Activated CD4-positive, alpha-beta T cell treated with anti-CD3 and anti-CD28 coated beads for 36 hours (primary cell): ENCODE results near the gene UTP3. TPM values are rescaled to one million over a fixed set of nuclear protein-coding genes. Genes with fewer than 3 reads are reported as not detected.
"Not testable (repeated sequence)": the region's sequence is repeated elsewhere in the genome, so short reads cannot be mapped to it uniquely, and the experiment has no call there.

ENCODE experiments used
- ATAC-seq: fragments of 200-7000 bp; cut with Tn5 transposase; one replicate; pipeline ENCODE4 v1.10.0; 2021; ENCODE audit warnings: mild to moderate bottlenecking, moderate library complexity
- CTCF ChIA-PET: fragments of 350-600 bp; sonication (Branson Sonifier 250); formaldehyde crosslinking; loops from one replicate; lab custom pipeline; 2021; ENCODE audit warnings: antibody characterized with exemption; lab: Charles Lee
- POLR2A ChIA-PET: fragments of 350-600 bp; sonication (Branson Sonifier 250); formaldehyde crosslinking; loops from one replicate; lab custom pipeline; 2021; ENCODE audit warnings: antibody characterized with exemption, inconsistent platforms; lab: Charles Lee
- DNase-seq: peaks from one replicate; pipeline ENCODE4 v3.0.0-alpha.2; 2020
- H3K27ac Mint-ChIP-seq: one replicate; pipeline ENCODE4 v1.8.0; 2021; ENCODE audit warnings: mixed read lengths
- H3K27me3 Mint-ChIP-seq: one replicate; pipeline ENCODE4 v1.8.0; 2021; ENCODE audit warnings: mixed read lengths
- H3K36me3 Mint-ChIP-seq: one replicate; pipeline ENCODE4 v1.8.0; 2021; ENCODE audit warnings: low read depth, mixed read lengths
- H3K4me1 Mint-ChIP-seq: one replicate; pipeline ENCODE4 v1.8.0; 2021; ENCODE audit warnings: mixed read lengths
- H3K4me3 Mint-ChIP-seq: one replicate; pipeline ENCODE4 v1.8.0; 2021; ENCODE audit warnings: mild to moderate bottlenecking, moderate library complexity, mixed read lengths
- H3K9me3 Mint-ChIP-seq: one replicate; pipeline ENCODE4 v1.8.0; 2021; ENCODE audit warnings: low read depth, mixed read lengths
- intact Hi-C, 2 experiments: fragments of 100-400 bp; cut with DNase I in 1 of 2; cut with micrococcal nuclease in 1 of 2; formaldehyde crosslinking; loops; one replicate each; pipeline versions ENCODE4 v1.14.2 to v1.15.1; 2022 to 2024; cut with DNase I, micrococcal nuclease
- total RNA-seq, 2 experiments: library from RNA; stranded (reverse); gene quantifications; one replicate each; pipeline ENCODE4 v1.2.3, GENCODE V29; 2021

UTP3 gene
- total RNA-seq, 2 experiments from 2014 or later = 32.6 to 34.3 TPM

DNA sequence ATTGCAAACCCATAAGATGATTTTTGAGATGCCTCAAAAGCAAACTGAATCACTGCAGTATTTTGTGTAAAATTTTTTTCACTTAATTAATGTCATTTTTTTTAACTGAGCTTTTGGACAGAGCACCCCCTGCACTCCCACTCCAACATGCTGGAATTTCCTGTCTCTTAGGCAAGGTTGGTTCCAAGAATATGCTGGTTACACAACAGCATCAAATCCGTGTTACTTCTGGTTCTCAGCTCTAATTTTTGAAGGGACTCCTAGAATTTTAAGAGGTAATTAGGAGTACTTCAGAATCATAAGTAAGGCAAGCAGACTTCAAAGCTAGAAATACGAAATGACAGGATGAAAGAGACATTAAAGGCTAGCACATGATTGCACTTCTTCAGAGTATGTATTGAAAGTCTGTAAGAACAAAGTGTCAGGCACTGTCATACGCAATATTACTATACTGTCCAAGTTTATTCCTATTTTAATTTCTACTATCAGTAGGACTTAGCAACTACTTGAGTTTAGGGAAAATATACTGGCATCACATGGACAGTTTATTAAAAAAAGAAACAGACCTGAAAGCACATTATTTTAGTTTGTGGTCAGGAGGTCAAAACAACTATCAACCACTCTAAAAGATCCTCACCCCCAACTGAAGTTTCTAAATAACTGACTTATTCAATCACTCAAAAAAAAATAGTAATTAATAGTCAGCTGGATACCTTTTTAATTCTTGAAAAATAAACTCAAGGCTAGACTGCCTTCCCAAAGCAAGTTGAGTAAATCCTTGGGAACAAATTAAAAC lies 20.4 kb upstream of the UTP3 start:
- Mint-ChIP-seq H3K9me3 (no peaks in the 10 kb centered on the region), H3K27me3 (no peaks in the 10 kb centered on the region), H3K4me1 (no peaks in the 10 kb centered on the region), H3K4me3 (no peak overlapping the region), H3K27ac (no peak overlapping the region), H3K36me3 (no peaks in the 10 kb centered on the region)
- no peak for DNase-seq
- ChIA-PET CTCF (interaction anchor here (0.6 to 1.3 kb wide), 6 partner anchors 11 to 408 kb away, joined by 3 to 4 read pairs (median 3); no protein-coding TSS in a partner anchor), POLR2A (no interaction called here)
- intact Hi-C loops = no loop called here
- ATAC-seq = no peak

DNA sequence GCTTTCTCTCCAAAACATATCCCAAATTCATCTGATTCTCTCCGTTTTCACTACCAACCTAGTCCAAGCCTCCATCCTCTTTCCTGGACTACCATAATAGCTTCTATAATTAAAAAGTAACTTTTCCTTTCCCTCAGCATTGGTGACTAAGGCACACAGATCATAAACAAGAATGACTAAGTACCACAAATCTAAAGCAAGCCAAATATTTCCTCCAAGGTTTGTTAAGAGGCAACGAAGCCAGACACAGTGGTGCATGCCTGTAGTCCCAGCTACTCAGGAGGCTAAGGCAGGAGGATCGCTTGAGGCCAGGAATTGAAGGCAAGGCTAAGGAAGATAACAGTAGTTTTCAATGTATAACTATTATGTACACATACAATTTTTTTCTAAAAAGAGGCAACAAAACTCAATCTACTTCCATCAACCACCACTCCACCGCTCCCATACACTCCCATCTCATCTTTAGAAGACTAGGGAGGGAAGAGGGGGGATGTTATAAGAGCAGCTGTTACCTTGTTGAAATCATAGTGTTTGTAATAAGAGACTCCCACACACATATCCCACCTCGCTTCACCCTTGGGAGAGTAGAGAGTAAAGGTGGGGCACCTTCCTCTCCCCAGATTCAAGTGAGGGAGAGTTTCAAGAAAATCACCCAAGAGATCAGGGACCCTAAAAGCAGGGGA lies 17.9 kb upstream of the UTP3 start:
- Mint-ChIP-seq H3K4me1 (no peaks in the 10 kb centered on the region), H3K36me3 (no peaks in the 10 kb centered on the region), H3K4me3 (no peak overlapping the region), H3K9me3 (no peaks in the 10 kb centered on the region), H3K27ac (no peak overlapping the region), H3K27me3 (peaks cover 3% of the 10 kb centered on the region)
- ChIA-PET CTCF (interaction anchor here (0.8 to 1.5 kb wide), 3 partner anchors 9 to 80 kb away, joined by 3 read pairs; no protein-coding TSS in a partner anchor), POLR2A (no interaction called here)
- ATAC-seq = no peak
- intact Hi-C loops = no loop called here
- no peak for DNase-seq

DNA sequence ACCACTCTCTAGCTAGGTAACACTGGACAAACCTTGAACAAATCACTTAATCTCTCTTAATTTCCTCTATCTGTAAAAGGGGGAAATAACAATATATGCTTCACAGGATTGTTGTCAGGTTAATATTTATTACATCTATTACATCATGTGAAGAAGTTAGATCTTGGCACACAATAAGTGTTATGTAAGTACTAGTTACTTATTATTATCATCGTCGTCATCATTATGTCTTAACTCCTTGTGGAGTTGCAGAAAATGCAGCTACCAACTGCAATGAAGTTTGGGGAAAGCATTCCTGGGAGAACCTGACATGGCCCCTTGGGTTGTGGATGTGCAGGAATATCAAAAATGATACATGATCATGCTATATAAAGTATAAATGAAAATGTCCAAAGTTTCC lies 17.2 kb upstream of the UTP3 start:
- ATAC-seq (no peak), DNase-seq (no peak)
- POLR2A ChIA-PET = no interaction called here
- no peak overlapping the region for H3K4me3 Mint-ChIP-seq
- H3K27ac Mint-ChIP-seq = no peak overlapping the region
- H3K27me3 Mint-ChIP-seq = peaks cover 3% of the 10 kb centered on the region
- intact Hi-C loops = no loop called here
- H3K9me3 Mint-ChIP-seq = no peaks in the 10 kb centered on the region
- CTCF ChIA-PET = interaction anchor here (1.0 to 1.5 kb wide), 4 partner anchors 10 to 79 kb away, joined by 3 read pairs; no protein-coding TSS in a partner anchor
- H3K36me3 Mint-ChIP-seq = no peaks in the 10 kb centered on the region
- H3K4me1 Mint-ChIP-seq = no peaks in the 10 kb centered on the region

DNA sequence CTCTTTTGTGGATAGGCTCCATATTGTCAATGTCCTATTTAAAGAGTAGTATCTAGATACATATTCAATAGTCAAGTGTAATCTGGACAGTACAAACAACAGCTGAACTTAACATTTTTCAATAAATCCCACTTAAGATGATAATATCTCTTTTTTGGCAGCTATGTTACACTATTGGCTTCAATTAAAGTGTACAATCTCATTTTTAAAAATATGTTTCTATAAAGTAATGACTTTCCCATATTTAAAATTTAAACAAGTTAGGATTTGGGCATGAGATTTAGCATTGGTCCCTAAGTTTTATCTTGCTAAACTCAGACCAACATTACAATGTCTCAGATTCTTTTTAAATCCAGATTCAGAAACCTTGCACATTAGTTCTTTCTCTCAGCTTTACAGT lies 14.1 kb upstream of the UTP3 start:
- Mint-ChIP-seq H3K4me1 (peaks cover 5% of the 10 kb centered on the region), H3K36me3 (no peaks in the 10 kb centered on the region), H3K4me3 (no peak overlapping the region), H3K27ac (no peak overlapping the region), H3K27me3 (peaks cover 3% of the 10 kb centered on the region), H3K9me3 (no peaks in the 10 kb centered on the region)
- ChIA-PET CTCF (interaction anchor here (1.2 kb wide), 1 partner anchor 17 kb away, joined by 3 read pairs; no protein-coding TSS in a partner anchor), POLR2A (no interaction called here)
- intact Hi-C loops = no loop called here
- no peak for ATAC-seq
- no peak for DNase-seq

DNA sequence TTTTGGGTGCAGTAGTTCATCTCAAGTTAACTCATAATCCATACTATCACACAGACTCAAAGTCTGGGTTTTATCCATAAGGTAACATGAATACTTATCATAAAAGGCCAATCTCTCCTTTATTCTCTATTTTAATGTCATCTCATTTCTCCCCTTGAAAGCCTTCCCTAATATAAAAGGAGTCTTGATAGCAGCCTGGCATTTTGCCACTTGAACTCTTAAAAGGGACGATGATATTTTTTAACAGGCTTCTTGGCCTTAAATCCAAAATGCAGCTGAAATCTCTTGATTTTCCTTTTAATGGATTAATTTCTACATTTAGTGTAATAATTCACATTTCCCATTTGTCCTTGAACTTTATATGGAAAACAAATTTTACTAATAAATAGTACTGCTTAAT lies 13.6 kb upstream of the UTP3 start:
- ChIA-PET CTCF (interaction anchor here (1.2 kb wide), 1 partner anchor 18 kb away, joined by 3 read pairs; no protein-coding TSS in a partner anchor), POLR2A (no interaction called here)
- intact Hi-C loops = no loop called here
- H3K36me3 Mint-ChIP-seq = no peaks in the 10 kb centered on the region
- no peaks in the 10 kb centered on the region for H3K9me3 Mint-ChIP-seq
- H3K4me1 Mint-ChIP-seq = peaks cover 5% of the 10 kb centered on the region
- H3K27me3 Mint-ChIP-seq = peaks cover 3% of the 10 kb centered on the region
- ATAC-seq (no peak), DNase-seq (no peak)
- H3K27ac Mint-ChIP-seq = no peak overlapping the region
- H3K4me3 Mint-ChIP-seq = no peak overlapping the region

DNA sequence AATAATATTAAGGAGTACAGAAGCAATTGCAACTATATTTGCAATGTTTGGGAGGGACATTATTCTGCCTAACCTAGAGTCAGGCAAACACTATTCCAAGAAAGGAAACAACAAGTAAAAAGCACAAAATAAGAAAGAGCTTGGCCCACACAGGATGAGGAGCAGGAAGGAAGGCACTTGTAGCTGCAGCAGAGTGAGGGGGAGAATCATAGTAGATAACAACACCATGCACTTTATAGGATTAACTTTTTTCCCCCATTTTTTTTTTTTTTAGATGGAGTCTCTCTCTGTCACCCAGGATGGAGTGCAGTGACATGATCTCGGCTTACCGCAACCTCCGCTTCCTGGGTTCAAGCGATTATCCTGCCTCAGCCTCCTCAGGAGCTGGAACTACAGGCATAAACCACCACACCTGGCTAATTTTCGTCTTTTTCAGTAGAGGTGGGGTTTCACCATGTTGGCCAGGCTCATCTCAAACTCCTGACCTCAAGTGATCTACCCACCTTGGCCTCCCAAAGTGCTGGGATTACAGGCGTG lies 11.7 kb upstream of the UTP3 start:
- H3K36me3 Mint-ChIP-seq = no peaks in the 10 kb centered on the region
- no peak overlapping the region for H3K27ac Mint-ChIP-seq
- ChIA-PET CTCF (interaction anchor here (0.7 kb wide), 1 partner anchor 8 kb away, joined by 3 read pairs; no protein-coding TSS in a partner anchor), POLR2A (interaction anchor here (0.6 kb wide), 1 partner anchor 24 kb away, joined by 5 read pairs; no protein-coding TSS in a partner anchor)
- no peak for ATAC-seq
- peaks cover 3% of the 10 kb centered on the region for H3K27me3 Mint-ChIP-seq
- DNase-seq = no peak
- H3K4me1 Mint-ChIP-seq = peaks cover 5% of the 10 kb centered on the region
- H3K9me3 Mint-ChIP-seq = no peaks in the 10 kb centered on the region
- intact Hi-C loops = no loop called here
- H3K4me3 Mint-ChIP-seq = no peak overlapping the region

DNA sequence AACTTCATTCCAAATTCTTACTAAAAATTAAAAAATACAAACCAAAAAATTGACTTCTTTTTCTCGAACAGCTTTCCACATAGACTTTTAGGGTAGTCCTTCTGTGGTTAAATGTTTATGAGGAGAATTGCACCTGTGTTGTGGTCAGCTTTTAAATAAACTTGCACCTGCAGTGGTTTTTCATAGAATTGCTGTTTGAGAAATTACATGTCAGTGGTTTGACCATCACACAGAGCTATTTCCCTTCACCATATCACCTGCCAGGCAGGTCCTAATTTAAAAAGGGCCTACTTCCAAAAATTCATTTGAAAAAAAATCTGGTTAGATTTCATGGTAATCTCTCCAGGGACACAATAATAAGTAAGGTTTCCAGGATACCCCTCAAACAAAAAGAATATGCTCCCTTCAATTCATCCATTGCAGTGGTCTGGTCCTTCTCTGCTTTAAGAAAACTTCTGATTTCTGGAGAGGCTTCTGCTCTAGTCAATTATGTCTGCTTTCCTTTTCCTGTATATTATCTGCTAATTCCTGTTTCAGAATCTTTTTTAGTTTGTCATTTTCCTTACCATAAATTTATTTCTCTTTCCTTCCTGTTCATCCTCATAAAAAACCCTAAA lies 9.8 kb upstream of the UTP3 start:
- ATAC-seq (no peak), DNase-seq (no peak)
- Mint-ChIP-seq H3K27ac (no peak overlapping the region), H3K4me1 (peaks cover 5% of the 10 kb centered on the region), H3K36me3 (no peaks in the 10 kb centered on the region), H3K9me3 (no peaks in the 10 kb centered on the region), H3K27me3 (peaks cover 2% of the 10 kb centered on the region), H3K4me3 (no peak overlapping the region)
- intact Hi-C loops = no loop called here
- ChIA-PET POLR2A (interaction anchor here (0.6 kb wide), 1 partner anchor 139 kb away, joined by 3 read pairs; no protein-coding TSS in a partner anchor), CTCF (interaction anchor here (0.9 kb wide), 1 partner anchor 42 kb away, joined by 3 read pairs; no protein-coding TSS in a partner anchor)

DNA sequence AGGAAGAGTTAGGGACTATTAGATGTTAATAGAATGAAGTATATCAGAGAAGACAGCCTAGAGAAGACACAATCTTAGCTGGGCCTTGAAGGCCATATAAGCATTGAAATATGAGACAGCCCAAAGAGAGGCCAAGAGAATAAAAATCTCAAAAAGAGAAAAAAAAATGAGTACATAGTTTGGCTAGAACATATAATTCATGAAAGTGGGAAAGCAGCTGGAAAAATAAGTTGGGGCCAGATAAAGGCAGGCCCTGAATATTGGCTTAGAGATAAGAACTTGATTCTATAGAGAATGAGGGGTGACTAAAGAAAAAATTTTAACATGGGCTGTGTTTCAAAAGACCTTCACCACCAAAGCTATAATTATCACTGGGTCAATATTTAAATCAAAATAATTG lies 7.4 kb upstream of the UTP3 start:
- H3K9me3 Mint-ChIP-seq = no peaks in the 10 kb centered on the region
- H3K4me1 Mint-ChIP-seq = peaks cover 5% of the 10 kb centered on the region
- H3K27ac Mint-ChIP-seq = no peak overlapping the region
- ChIA-PET POLR2A (no interaction called here), CTCF (interaction anchor here (0.7 to 1.0 kb wide), 2 partner anchors 159 to 228 kb away, joined by 3 read pairs; partner anchors contain the start of gene GRSF1)
- no peak overlapping the region for H3K4me3 Mint-ChIP-seq
- ATAC-seq (no peak), DNase-seq (no peak)
- H3K36me3 Mint-ChIP-seq = no peaks in the 10 kb centered on the region
- no peaks in the 10 kb centered on the region for H3K27me3 Mint-ChIP-seq
- intact Hi-C loops = no loop called here

DNA sequence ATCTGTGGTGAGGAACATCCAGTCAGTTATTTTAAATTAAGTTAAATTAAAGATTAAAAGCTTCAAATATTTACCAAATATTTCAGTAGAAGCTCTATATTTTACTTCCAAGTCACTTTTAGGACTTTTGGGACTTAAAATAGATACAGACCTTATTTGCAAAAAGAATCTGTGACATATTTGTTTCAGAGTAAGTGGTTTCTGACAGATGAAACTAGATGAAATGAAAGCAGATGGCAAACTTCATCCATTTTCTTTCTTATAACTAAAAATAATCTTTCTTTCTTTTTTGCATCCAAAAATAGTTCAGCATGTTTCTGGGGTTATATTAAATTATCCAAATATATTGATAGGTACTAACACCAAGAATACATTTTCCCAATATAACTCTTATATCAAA lies 6.6 kb upstream of the UTP3 start:
- Mint-ChIP-seq H3K27ac (no peak overlapping the region), H3K36me3 (no peaks in the 10 kb centered on the region), H3K4me3 (no peak overlapping the region), H3K9me3 (no peaks in the 10 kb centered on the region), H3K4me1 (peaks cover 5% of the 10 kb centered on the region), H3K27me3 (no peaks in the 10 kb centered on the region)
- ChIA-PET POLR2A (no interaction called here), CTCF (interaction anchor here (0.6 to 1.2 kb wide), 4 partner anchors 9 to 158 kb away, joined by 3 read pairs; partner anchors contain the start of gene GRSF1)
- DNase-seq = no peak
- intact Hi-C loops = no loop called here
- ATAC-seq = no peak

DNA sequence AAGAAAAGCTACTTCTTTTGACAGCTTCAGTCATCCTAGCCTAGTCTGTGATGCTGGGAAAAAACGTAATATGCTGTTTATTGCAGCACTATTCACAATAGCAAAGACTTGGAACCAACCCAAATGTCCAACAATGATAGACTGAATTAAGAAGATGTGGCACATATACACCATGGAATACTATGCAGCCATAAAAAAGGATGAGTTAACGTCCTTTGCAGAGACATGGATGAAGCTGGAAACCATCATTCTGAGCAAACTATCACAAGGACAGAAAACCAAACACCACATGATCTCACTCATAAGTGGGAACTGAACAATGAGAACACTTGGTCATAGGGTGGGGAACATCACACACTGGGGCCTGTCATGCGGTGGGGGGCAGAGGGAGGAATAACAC lies 6.2 kb upstream of the UTP3 start:
- H3K4me1 Mint-ChIP-seq, H3K4me3 Mint-ChIP-seq, H3K27ac Mint-ChIP-seq, H3K27me3 Mint-ChIP-seq, DNase-seq, intact Hi-C loops, H3K9me3 Mint-ChIP-seq, H3K36me3 Mint-ChIP-seq, POLR2A ChIA-PET, ATAC-seq: not testable (repeated sequence)
- CTCF ChIA-PET = interaction anchor here (0.6 to 1.2 kb wide), 3 partner anchors 8 to 19 kb away, joined by 3 read pairs; no protein-coding TSS in a partner anchor

DNA sequence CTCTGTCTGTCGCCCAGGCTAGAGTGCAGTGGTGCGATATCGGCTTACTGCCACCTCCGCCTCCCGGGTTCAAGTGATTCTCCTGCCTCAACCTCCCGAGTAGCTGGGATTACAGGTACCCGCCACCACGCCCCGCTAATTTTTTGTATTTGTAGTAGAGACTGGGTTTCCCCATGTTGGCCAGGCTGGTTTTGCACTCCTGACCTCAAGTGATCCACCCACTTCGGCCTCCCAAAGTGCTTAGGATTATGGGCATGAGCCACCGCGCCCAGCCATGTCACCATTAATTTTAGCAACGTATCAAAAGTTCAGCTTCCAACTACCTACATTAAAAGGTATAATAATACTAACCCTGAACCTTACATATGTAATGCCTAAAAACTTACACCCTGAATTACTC lies 940 bp upstream of the UTP3 start:
- CTCF ChIA-PET = interaction anchor here (0.6 to 1.3 kb wide), 6 partner anchors 19 to 393 kb away, joined by 3 to 4 read pairs (median 3); no protein-coding TSS in a partner anchor
- peaks cover 30% of the 10 kb centered on the region for H3K36me3 Mint-ChIP-seq
- POLR2A ChIA-PET = no interaction called here
- no peaks in the 10 kb centered on the region for H3K9me3 Mint-ChIP-seq
- intact Hi-C loops = loop anchor here (5.0 kb wide), 2 partner anchors 70 to 215 kb away; partner anchors contain the start of gene MOB1B (in 1 of the 2)
- peak overlapping the region; percentile 99 for H3K27ac Mint-ChIP-seq
- H3K4me1 Mint-ChIP-seq = peaks cover 31% of the 10 kb centered on the region
- H3K4me3 Mint-ChIP-seq = peak overlapping the region; percentile 96
- H3K27me3 Mint-ChIP-seq = no peaks in the 10 kb centered on the region
- ATAC-seq (no peak), DNase-seq (peak; percentile 31)
